ENCODE measurements around the gene RBM6. TPM values are rescaled to one million over a fixed set of nuclear protein-coding genes. Genes with fewer than 3 reads are reported as not detected.
"Not testable (repeated sequence)": the region's sequence is repeated elsewhere in the genome, so short reads cannot be mapped to it uniquely, and the experiment has no call there.

Gene RBM6
- total RNA-seq, 3 donors from 2014 or later, result 62.4 to 74.2 (median 65.9) TPM

DNA sequence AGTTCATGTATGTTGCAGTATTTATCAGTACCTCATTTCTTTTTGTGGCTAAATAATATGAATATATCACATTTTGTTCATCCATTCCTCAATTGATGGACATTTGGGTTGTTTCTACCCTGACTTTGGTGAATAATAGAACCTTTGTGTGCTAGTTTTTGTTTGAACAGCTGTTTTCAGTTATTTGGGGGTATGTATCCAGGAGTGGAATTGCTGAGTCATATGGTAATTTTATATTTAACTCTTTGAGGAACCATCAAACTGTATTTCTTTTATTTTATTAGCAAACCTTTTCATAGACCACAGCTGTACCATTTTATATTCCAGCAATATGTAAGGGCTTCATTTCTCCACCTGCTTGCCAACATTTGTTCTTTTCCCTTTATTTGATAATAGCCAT lies 110.4 kb downstream of the RBM6 start:
- H3K27me3 Mint-ChIP-seq (ENCODE audit: low read depth), result no peaks in the 10 kb centered on the region
- H3K4me1 Mint-ChIP-seq (ENCODE audit: low read depth), result peaks cover 3% of the 10 kb centered on the region
- ATAC-seq (no peak), DNase-seq (no peak)
- H3K9me3 Mint-ChIP-seq, result no peaks in the 10 kb centered on the region
- H3K4me3 Mint-ChIP-seq, result no peak overlapping the region
- H3K36me3 Mint-ChIP-seq (ENCODE audit: insufficient read depth), result peaks cover 35% of the 10 kb centered on the region

GRCh38 chr3:50057756-50058155 lies 117.8 kb downstream of the RBM6 start:
- Mint-ChIP-seq H3K36me3 (ENCODE audit: insufficient read depth) (peaks cover 47% of the 10 kb centered on the region), H3K4me1 (ENCODE audit: low read depth) (no peaks in the 10 kb centered on the region), H3K27me3 (ENCODE audit: low read depth) (no peaks in the 10 kb centered on the region), H3K4me3 (no peak overlapping the region), H3K9me3 (no peaks in the 10 kb centered on the region)
- DNase-seq, result no peak
- ATAC-seq, result no peak

- no peaks in the 10 kb centered on the region for H3K27me3 Mint-ChIP-seq (ENCODE audit: low read depth)
- no peaks in the 10 kb centered on the region for H3K9me3 Mint-ChIP-seq
- H3K36me3 Mint-ChIP-seq (ENCODE audit: insufficient read depth), result peaks cover 44% of the 10 kb centered on the region
- no peak for DNase-seq
- no peak overlapping the region for H3K4me3 Mint-ChIP-seq
- ATAC-seq, result no peak
- no peaks in the 10 kb centered on the region for H3K4me1 Mint-ChIP-seq (ENCODE audit: low read depth)
Observed at GRCh38 chr3:50068134-50068533, 128.2 kb downstream of the RBM6 start.

GRCh38 chr3:50078091-50078490 lies 138.1 kb downstream of the RBM6 start:
- Mint-ChIP-seq H3K4me1 (ENCODE audit: low read depth) (peaks cover 13% of the 10 kb centered on the region), H3K36me3 (ENCODE audit: insufficient read depth) (peaks cover 22% of the 10 kb centered on the region), H3K4me3 (no peak overlapping the region), H3K9me3 (no peaks in the 10 kb centered on the region), H3K27me3 (ENCODE audit: low read depth) (no peaks in the 10 kb centered on the region)
- ATAC-seq (no peak), DNase-seq (no peak)

- peaks cover 16% of the 10 kb centered on the region for H3K4me1 Mint-ChIP-seq (ENCODE audit: low read depth)
- H3K9me3 Mint-ChIP-seq, result no peaks in the 10 kb centered on the region
- H3K36me3 Mint-ChIP-seq (ENCODE audit: insufficient read depth), result peaks cover 20% of the 10 kb centered on the region
- no peak overlapping the region for H3K4me3 Mint-ChIP-seq
- ATAC-seq, result no peak
- no peak for DNase-seq
- no peaks in the 10 kb centered on the region for H3K27me3 Mint-ChIP-seq (ENCODE audit: low read depth)
Observed at GRCh38 chr3:50078622-50079021, 138.7 kb downstream of the RBM6 start.

DNA sequence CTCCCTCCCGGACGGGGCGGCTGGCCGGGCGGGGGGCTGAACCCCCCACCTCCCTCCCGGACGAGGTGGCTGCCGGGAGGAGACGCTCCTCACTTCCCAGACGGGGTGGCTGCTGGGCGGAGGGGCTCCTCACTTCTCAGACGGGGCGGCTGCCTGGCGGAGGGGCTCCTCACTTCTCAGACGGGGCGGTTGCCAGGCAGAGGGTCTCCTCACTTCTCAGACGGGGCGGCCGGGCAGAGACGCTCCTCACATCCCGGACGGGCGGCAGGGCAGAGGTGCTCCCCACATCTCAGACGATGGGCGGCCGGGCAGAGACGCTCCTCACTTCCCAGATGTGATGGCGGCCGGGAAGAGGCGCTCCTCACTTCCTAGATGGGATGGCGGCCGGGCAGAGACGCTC lies 145.0 kb downstream of the RBM6 start:
- H3K4me1 Mint-ChIP-seq (ENCODE audit: low read depth), result peaks cover 20% of the 10 kb centered on the region
- not testable (repeated sequence) for H3K9me3 Mint-ChIP-seq; DNase-seq; H3K36me3 Mint-ChIP-seq (ENCODE audit: insufficient read depth); ATAC-seq; H3K4me3 Mint-ChIP-seq; H3K27me3 Mint-ChIP-seq (ENCODE audit: low read depth)

DNA sequence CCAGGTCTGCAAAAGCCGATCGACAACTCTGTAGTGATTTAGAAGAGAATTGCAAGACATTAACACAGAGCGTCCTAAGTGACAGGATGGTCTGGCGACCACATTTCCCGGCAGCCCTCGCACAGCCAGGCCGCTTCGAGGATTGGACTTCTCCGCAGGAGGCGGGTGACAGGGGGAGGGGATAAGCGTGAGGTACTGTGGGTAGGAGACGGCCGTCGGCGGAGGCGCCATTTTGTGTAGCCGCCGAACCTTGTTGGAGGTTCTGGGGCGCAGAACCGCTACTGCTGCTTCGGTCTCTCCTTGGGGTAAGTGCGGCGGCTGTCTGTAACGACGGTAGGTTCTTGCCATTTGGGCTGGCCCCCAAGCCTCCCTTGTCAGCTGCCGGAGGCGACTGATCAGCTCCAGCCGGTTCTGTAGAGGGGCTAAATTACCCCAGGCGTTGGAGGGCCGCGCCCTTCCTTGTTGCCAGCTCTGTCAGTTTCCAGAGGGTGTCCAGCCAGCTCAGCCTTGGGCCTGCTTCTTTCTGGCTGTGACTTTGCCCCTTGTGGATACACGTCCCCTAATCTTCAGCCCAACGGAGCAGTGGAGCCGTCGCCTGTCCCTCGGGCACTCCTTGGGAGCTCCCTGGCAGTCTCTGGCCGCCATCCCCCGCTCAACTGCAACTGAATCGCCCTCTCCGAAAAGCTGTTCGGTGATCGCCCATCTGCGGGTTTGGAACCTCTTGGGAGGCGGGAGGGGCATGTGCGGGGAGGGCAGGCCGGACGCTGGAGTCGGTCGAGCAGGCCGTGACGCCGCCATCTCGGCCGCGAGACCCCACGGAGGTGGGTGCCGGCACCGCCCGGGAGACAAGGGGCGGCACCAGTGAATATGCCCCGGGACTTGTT lies 149.0 kb downstream of the RBM6 start, which contains the start of gene RBM5:
RBM5 (plus strand) TSS at position 195 of the 884 bp plus-strand sequence. CDS start 1,516 bp downstream, outside the sequence.
- peaks cover 30% of the 10 kb centered on the region for H3K4me1 Mint-ChIP-seq (ENCODE audit: low read depth)
- peak; percentile 99 to 100 for ATAC-seq
- no peaks in the 10 kb centered on the region for H3K27me3 Mint-ChIP-seq (ENCODE audit: low read depth)
- peak; percentile 84 for DNase-seq
- no peaks in the 10 kb centered on the region for H3K9me3 Mint-ChIP-seq
- H3K36me3 Mint-ChIP-seq (ENCODE audit: insufficient read depth), result peaks cover 24% of the 10 kb centered on the region
- H3K4me3 Mint-ChIP-seq, result peak within 1 kb of the TSS; percentile 98

GRCh38 chr3:50089609-50089945 lies 149.6 kb downstream of the RBM6 start:
- ATAC-seq, result peak; percentile 3 to 6
- H3K27me3 Mint-ChIP-seq (ENCODE audit: low read depth), result no peaks in the 10 kb centered on the region
- peaks cover 25% of the 10 kb centered on the region for H3K36me3 Mint-ChIP-seq (ENCODE audit: insufficient read depth)
- peaks cover 31% of the 10 kb centered on the region for H3K4me1 Mint-ChIP-seq (ENCODE audit: low read depth)
- DNase-seq, result no peak
- H3K4me3 Mint-ChIP-seq, result peak overlapping the region; percentile 98
- no peaks in the 10 kb centered on the region for H3K9me3 Mint-ChIP-seq

DNA sequence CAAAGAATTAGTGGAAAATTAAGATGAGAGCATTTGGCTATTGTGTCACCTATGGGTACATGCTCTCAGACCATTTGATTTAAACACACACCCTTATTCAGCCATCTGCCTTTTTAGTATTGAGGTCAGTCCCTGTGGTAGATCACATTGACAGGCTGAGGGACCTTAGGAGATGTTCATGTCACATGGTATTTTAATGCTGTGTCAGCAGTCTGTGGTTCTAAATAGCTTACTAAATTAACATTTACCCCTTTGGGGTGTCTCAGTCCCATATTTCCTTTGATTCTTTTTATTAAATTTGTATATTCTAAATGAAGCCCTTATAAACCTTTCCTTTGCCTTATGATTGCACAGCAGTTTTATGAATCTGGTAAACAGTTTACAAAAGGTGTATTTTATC lies 151.0 kb downstream of the RBM6 start:
- Mint-ChIP-seq H3K27me3 (ENCODE audit: low read depth) (no peaks in the 10 kb centered on the region), H3K9me3 (no peaks in the 10 kb centered on the region), H3K4me3 (peak overlapping the region; percentile 98), H3K36me3 (ENCODE audit: insufficient read depth) (peaks cover 34% of the 10 kb centered on the region), H3K4me1 (ENCODE audit: low read depth) (peaks cover 39% of the 10 kb centered on the region)
- no peak for ATAC-seq
- no peak for DNase-seq

GRCh38 chr3:50095352-50095998 lies 155.5 kb downstream of the RBM6 start:
- Mint-ChIP-seq H3K36me3 (ENCODE audit: insufficient read depth) (peaks cover 44% of the 10 kb centered on the region), H3K4me1 (ENCODE audit: low read depth) (peaks cover 32% of the 10 kb centered on the region), H3K9me3 (no peaks in the 10 kb centered on the region), H3K27me3 (ENCODE audit: low read depth) (no peaks in the 10 kb centered on the region), H3K4me3 (no peak overlapping the region)
- ATAC-seq (no peak), DNase-seq (no peak)

DNA sequence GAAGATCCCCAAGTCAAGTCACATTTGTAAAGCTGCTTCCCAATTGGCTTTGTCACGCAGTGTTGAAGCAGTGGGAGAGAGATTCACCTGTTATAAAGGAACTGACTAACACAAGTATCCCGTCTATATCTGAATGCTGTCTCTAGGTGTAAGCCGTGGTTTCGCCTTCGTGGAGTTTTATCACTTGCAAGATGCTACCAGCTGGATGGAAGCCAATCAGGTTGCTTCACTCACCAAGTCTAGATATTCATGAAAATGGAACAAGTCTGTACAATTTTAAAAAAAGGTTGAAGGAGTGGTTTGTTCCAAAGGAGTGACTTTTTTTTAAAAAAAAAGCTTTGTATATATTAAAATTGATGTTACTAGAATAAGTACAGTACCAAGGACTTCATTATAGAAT lies 160.4 kb downstream of the RBM6 start:
- ATAC-seq (no peak), DNase-seq (no peak)
- no peaks in the 10 kb centered on the region for H3K9me3 Mint-ChIP-seq
- peaks cover 59% of the 10 kb centered on the region for H3K36me3 Mint-ChIP-seq (ENCODE audit: insufficient read depth)
- H3K4me3 Mint-ChIP-seq, result no peak overlapping the region
- no peaks in the 10 kb centered on the region for H3K27me3 Mint-ChIP-seq (ENCODE audit: low read depth)
- peaks cover 11% of the 10 kb centered on the region for H3K4me1 Mint-ChIP-seq (ENCODE audit: low read depth)

DNA sequence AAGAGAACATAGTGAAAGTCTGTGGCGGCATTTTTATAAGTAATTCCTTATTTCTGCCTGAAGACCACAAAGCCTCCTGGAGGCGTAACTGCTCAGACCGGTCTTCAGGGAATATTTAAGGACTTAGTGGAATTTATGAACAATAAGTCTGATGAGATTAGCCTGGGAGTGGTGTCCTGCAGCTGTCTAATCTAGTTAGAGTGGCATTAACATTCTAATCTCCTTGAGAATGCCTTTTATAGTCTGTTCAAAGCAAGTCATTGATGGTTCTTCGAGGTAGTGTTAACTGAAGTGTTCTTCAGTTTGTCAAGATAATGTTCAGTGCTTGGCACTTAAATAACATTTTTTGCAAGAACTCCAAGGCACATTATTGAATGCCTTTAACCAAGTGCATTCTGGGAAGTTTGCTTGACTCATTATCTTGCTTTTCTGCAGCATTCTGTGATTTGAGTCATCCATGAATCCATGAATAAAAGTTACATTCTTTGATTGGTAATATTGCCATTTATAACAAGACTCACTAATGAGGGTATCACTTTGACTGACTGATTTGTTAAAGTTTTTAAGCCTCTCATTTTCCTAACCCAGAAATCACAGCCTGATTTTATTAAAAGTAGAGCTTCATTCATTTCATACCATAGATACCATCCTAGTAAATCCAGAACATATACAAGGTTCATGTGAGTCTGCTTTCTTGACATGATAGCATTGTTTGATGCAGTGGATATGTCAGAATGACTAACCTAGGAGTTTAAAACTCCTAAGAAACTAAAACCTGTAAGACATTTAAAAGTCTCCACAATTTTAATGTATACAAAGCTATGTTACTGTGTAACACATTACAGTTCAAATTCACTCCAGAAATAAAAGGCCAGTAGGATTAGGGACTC lies 161.3 kb downstream of the RBM6 start:
- H3K4me1 Mint-ChIP-seq (ENCODE audit: low read depth), result peaks cover 7% of the 10 kb centered on the region
- no peaks in the 10 kb centered on the region for H3K27me3 Mint-ChIP-seq (ENCODE audit: low read depth)
- H3K36me3 Mint-ChIP-seq (ENCODE audit: insufficient read depth), result peaks cover 52% of the 10 kb centered on the region
- no peaks in the 10 kb centered on the region for H3K9me3 Mint-ChIP-seq
- DNase-seq (no peak), ATAC-seq (peak; percentile 64 to 65)
- H3K4me3 Mint-ChIP-seq, result no peak overlapping the region

DNA sequence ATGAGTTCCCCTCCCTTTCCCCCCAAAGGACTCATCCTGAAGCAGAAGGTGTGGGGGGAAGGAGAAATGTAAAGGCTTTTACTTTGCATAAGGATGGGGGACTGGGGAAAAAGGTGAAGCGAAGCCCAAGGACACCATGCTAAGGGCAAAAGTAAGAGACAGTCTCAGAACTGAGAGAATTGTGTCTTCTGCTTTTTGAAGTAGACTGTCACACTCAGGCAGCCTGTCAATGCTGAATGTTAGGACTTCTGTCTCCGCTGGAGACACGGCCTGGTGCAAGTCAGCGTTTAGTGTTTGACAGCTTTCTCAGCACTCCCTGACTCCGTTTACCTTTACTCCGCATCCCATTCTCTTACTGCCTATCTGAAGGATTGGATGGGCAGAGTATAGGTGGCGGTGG lies 162.6 kb downstream of the RBM6 start:
- ATAC-seq (no peak), DNase-seq (no peak)
- H3K36me3 Mint-ChIP-seq (ENCODE audit: insufficient read depth), result peaks cover 57% of the 10 kb centered on the region
- H3K27me3 Mint-ChIP-seq (ENCODE audit: low read depth), result no peaks in the 10 kb centered on the region
- H3K4me1 Mint-ChIP-seq (ENCODE audit: low read depth), result peaks cover 4% of the 10 kb centered on the region
- H3K4me3 Mint-ChIP-seq, result no peak overlapping the region
- H3K9me3 Mint-ChIP-seq, result no peaks in the 10 kb centered on the region

GRCh38 chr3:50111757-50112156 lies 171.8 kb downstream of the RBM6 start:
- Mint-ChIP-seq H3K4me1 (ENCODE audit: low read depth) (no peaks in the 10 kb centered on the region), H3K9me3 (no peaks in the 10 kb centered on the region), H3K36me3 (ENCODE audit: insufficient read depth) (peaks cover 68% of the 10 kb centered on the region), H3K27me3 (ENCODE audit: low read depth) (no peaks in the 10 kb centered on the region), H3K4me3 (no peak overlapping the region)
- no peak for ATAC-seq
- no peak for DNase-seq

Data from activated T-cell treated with anti-CD3 and anti-CD28 coated beads, Interleukin-2, amount 50 U/mL, for 4 hours (primary cell).